ENCODE data around the gene ADH6.
"Not testable (repeated sequence)": the region's sequence is repeated elsewhere in the genome, so short reads cannot be mapped to it uniquely, and the experiment has no call there.

The ADH6 gene

DNA sequence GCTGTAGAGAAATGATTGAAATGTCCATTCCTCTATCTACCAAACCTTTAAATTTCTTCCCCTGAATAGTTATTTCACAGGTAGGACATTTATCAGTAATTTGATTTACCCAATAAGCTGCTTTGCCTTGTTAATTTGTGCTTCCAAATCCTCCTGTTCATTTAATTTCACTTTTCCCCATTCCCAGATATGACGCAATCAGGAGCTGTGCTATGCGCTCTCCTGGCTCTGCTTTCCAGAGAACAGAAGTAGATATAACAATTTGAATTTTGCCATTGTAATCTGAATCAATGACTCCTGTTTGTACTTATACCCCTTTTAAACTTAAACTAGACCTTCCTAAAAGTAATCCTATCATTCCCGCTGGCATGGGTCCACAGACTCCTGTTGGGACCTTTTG is 29.1 kb downstream of the ADH6 start:
- not testable (repeated sequence) for DNase-seq

DNA sequence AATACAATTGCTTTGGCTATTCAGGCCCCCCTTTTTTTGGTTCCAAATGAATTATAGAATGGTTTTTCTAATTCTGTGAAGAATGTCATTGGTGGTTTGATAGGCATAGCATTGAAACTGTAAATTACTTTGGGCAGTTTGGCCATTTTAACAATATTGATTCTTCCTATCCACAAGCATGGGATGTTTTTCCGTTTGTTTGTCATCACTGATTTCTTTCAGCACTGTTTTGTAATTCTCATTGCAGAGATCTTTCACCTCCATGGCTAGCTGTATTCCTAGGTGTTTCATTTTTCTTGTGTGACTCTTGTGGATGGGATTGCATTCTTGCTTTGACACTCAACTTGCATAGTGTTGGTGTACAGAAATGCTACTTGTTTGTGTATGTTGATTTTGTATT is 33.0 kb downstream of the ADH6 start:
- DNase-seq: no peak

DNA sequence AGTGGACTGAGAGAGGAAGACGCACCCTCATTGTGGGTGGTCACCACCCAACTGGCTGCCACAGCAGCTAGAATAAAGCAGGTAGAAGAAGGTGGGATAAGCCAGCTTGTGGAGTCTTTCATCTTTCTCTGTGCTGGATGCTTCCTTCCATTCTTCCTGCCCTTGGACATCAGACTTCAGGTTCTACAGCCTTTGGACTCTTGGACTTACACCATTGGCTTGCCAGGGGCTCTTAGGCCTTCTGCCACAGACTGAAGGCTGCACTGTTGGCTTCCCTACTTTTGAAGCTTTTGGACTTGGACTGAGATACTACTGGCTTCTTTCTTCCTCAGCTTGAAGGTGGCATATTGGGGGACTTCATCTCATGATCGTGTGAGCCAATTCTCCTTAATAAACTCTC is 33.5 kb downstream of the ADH6 start:
- DNase-seq: no peak

DNA sequence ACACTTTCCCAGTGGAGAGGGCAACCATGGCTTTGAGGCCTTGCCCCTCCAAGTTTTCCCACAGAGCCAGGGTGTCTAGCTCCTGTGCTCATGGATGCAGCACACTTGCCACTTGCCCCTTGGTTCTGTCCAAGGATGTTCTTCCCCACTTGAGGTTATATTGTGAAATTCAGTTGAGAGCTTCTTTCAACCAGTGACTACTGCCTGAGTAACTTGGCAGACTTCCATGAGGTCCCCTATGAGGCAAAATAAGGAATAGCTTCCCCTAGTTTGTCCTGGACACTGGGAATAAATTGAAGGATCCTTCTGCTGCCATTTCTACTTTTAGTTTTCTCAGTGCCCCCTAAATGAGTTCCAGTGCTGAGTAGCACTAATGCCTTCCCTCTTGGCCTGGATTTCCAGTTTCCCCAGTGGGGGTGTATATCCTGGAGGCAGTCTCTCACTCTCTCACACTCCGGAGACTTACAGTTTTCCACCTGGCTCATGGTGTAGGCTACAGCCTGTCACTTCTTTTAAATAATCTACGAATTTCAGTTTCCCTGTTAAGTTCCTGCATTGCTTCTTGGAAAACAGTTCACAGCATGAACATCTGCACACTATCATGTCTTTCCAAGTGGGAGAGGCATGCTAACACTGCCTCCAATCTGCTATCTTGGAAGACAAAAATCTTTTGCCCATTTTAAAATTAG is 38.5 kb downstream of the ADH6 start:
- DNase-seq: no peak

DNA sequence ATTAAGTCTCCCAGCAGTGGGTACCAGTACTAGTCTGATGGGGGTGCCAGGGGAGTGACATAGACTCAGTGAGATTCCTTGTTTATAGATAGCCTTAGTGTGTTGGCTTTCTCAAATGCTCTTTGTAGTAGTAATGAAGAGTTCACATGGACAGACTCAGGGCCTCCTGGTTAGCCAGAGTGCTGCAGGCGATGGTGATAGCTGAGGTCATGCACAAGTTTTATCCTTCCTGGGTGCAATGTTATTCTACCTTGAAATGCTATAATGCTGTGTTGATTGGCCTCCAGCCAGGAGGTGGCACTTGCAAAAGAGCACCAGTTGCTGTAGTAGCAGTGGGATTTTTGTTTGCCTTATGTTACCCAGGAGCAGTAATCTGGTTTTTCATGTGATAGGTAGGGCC is 39.4 kb downstream of the ADH6 start:
- DNase-seq: no peak

DNA sequence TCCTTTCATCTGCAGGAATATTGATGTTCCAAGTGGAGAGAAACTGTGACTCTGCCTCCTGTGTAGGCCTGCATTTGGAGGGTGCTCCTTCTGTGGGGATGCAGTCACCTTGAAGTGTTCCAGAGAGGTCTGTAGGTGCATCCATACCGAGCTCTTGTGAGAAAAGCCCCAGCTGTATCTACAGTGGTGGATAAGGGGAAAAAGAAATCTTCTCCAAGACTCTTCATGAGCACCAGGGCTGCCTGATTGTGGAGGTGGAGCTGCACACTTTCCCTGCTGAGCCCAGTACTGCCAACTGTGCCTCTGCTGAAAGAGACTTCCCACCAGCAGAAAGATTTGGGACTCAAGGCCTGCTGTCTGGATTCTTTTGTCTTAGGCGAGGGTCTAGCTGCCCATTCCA is 39.9 kb downstream of the ADH6 start:
- DNase-seq: no peak

DNA sequence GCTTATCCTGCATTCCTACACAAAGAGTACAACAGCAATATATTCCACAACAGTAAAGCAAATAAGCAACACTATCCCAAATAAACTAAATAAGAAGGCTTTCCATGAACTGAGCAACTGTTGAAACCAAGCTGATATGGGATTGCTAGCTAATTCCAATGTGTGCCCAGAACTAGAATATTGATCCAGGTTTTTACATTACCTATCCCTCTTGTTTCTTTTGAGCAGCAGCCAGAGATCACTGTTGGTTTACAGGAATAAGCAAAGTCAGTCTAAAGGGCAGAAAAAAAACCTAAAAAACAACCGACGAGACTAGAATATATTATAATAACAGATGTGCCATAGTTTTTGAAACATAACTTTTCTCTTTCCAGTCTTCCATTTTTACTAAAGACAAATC is 52.5 kb downstream of the ADH6 start:
- no peak for DNase-seq

DNA sequence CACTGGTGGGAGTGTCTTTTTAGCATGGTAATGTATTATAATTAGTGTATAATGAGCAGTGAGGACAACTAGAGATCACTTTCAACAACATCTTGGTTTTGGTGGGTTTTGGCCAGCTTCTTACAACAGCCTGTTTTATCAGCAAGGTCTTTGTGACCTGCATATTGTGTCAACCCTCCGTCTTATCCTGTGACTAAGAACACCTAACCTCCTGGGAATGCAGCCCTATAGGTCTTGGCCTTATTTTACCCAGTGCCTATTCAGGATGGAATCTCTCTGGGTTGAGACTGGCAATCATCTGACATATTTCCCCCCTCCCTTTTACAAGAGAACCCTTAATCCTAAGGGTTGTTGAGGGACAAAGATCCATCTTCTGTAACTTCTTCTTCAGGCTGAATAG is 53.1 kb downstream of the ADH6 start:
- DNase-seq: no peak

DNA sequence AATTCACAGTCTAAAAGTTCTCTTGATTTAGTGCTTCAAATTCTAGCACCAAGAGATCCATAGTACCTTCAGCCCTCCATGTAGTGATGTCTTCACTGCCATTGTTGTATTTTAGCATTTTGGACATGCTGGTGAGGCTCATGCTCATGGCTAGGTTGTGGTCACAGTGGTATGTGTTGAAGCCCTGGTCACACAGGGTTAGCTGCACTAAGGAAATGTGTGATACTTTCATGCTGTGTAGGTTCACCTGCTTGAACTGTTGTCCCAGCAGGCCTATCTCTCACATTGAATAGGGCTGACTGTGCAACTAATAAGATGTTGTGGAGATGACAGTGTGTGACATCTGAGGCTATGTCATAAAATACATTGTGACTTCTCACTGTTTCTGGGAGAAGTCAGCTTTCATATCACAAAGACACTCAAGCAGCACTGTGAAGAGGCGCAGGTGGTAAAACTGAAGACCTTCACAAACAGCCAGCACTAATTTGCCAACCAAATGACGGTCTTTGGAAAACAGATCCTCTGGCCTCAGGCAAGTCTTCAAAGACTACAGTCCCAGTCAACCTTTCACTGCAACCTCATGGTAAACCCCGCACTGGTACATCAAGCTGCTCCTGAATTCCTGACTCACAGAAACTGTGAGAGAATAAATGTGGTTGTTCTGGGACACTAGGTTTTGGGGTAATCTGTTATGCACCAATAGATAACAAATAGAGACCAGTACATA is 57.5 kb downstream of the ADH6 start:
- DNase-seq: no peak

DNA sequence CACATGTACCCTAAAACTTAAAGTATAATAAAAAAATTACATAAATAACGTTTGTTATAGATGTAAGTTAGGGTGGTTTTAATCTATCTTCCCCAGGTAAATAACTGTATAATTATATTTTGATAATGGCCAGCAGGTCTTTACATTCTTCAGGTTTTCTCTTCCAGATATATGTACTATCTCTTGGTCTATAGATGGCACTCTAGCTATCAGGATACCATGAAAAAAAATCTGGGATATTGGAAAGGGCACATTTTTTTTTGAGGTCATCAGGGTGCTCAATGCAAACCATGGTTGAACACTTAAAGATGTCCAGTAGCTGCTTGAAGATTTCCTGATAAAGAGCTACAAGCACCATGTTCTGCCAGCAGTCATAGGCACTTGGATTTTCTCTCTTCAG is 59.3 kb downstream of the ADH6 start:
- DNase-seq: no peak

DNA sequence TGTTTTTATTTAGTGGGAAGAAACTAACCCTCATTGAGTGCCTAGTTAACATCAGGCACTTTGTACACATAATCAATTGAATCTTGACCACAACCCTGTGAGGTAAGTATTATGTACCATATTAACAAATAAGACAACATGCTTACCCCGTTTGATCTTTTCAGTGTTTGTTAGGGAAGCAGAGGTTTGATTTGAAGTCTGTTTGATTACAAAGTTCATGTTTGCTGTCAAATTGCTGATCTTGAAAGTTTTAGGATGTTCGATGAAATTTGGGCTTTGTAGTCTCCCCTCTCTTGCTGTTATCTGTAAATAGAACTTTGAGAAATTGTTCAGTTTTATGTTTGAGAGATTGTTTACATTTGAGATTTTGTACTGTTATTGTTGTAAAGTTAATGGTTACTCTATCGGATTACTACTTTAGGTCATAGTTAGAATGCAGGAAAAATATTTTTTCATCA is 61.5 kb downstream of the ADH6 start:
- no peak for DNase-seq

DNA sequence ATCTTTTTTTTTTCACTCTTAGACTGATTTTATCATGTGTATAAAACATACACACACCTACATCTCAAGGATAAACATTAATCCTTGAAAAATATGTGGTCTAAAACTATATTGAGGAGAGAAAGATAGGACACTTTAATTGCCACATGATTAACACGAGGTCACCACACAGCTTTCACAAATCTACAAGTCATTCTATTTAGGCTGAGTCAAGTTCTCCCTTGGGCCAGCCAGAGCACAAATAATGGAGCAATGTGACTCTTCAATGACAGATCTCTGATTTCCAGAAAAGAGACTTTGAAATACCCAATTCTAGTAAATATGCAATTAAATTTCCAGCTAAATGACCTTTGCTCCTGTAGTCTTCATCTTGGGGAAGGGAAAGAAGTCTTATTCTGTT is 62.1 kb downstream of the ADH6 start:
- no peak for DNase-seq

DNA sequence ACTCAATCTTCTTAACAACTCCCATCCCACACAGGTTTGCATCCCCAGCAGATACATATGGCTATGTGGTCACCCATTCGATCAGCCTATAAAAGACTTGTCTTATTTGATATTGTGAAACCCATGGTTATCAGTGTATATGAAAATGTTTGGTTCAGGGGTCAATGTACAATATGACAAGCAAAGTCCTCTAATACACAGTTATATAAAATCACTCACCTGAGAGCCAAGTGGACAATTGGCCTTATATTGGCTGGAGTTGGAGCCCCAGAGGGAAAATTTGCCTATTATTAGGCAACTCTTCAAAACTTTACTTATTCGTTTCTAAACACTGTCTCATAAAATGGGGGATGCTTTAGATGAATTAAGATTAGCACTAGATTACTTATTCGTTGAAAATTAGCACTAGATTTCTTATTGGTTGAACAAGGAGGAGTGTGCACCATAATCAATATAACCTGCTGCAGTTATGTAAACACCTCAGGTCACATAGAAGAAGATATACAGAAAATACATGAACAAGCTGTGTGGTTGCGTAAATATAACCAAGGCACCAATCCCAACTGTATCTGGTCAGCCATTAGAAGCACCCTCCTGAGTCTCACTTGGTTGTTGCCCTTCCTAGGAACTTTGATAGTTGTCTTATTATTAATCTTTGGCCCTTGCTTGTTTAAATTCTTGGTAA is 64.2 kb downstream of the ADH6 start:
- no peak for DNase-seq

Measured in CD4-positive, alpha-beta T cell treated with Interleukin-10 for 1 hour (primary cell).